ENCODE results near the gene UNKL.

DNA sequence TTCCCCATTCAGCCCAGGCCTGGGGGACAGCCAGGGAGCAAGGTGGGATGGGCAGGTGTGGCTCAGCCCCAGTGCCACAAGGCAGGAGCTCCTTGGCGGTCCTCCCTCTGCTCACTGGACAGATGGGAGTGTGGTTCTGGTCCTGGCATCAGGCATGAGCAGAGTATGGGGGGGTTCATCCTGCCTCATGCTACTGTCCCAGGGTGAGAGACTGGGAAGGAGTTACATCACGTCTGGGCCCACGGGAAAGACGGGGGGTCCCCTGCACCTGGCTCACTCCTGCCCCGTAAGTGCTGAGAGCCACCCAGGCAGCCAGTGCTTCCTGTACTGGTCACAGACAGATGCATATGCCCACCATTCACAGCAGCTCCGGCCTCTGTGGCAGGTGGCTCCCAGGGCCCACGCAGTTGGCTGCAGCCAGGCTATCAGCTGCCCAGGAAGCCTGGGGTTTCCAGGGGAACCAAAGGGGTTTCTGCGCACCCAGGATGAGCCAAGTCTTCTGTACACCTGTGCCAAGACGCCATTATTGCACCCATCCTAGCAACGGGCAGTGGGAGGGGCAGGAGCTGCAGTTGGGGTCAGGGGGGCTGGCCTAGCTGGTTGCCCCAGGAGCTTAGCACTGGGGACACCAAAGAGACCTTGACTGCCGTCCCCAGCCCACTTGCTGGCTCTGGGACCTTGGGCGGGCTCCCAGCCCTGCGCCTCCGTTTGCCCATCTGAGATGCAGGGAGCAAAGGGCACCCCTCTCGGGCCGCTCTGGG lies 79.1 kb downstream of the UNKL start:
- TF ChIP-seq, protein P1, sequence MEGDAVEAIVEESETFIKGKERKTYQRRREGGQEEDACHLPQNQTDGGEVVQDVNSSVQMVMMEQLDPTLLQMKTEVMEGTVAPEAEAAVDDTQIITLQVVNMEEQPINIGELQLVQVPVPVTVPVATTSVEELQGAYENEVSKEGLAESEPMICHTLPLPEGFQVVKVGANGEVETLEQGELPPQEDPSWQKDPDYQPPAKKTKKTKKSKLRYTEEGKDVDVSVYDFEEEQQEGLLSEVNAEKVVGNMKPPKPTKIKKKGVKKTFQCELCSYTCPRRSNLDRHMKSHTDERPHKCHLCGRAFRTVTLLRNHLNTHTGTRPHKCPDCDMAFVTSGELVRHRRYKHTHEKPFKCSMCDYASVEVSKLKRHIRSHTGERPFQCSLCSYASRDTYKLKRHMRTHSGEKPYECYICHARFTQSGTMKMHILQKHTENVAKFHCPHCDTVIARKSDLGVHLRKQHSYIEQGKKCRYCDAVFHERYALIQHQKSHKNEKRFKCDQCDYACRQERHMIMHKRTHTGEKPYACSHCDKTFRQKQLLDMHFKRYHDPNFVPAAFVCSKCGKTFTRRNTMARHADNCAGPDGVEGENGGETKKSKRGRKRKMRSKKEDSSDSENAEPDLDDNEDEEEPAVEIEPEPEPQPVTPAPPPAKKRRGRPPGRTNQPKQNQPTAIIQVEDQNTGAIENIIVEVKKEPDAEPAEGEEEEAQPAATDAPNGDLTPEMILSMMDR (conservative IDR thresholded peaks at IDR 0.05), result no peak
- TF ChIP-seq EZH2 (IDR thresholded peaks at IDR 0.05; ENCODE audit: low read depth), result no peak

Measured in PC-9 (cell line).